H9 (cell line): ENCODE data around the gene DLG2. TPM values are rescaled to one million over a fixed set of nuclear protein-coding genes. Genes with fewer than 3 reads are reported as not detected.

Source experiments
- DNase-seq: peaks from one replicate; pipeline ENCODE4 v3.0.0-alpha.2; 2017
- H2AFZ ChIP-seq: one replicate; pipeline ENCODE4 v1.6.1; 2013; ENCODE audit warnings: mild to moderate bottlenecking, low read length, control low read depth, moderate library complexity
- H2AK5ac ChIP-seq: 2 replicates; pipeline ENCODE4 v1.6.1; 2013; ENCODE audit warnings: low read length, control low read depth, mixed read lengths; ENCODE audit not compliant: insufficient read length
- H2BK120ac ChIP-seq: one replicate; pipeline ENCODE4 v1.6.1; 2013; ENCODE audit warnings: low read depth, mild to moderate bottlenecking, low read length, control low read depth, inconsistent platforms; ENCODE audit not compliant: poor library complexity, severe bottlenecking
- H2BK12ac ChIP-seq: 2 replicates; pipeline ENCODE4 v1.6.1; 2013; ENCODE audit warnings: low read length, control low read depth, mixed read lengths, low read depth; ENCODE audit not compliant: insufficient read length
- H2BK15ac ChIP-seq: 2 replicates; pipeline ENCODE4 v1.6.1; 2013; ENCODE audit warnings: low read depth, low read length, control low read depth
- H2BK20ac ChIP-seq: one replicate; pipeline ENCODE4 v1.6.1; 2013; ENCODE audit warnings: low read depth, mild to moderate bottlenecking, low read length, control low read depth, inconsistent platforms; ENCODE audit not compliant: poor library complexity, severe bottlenecking
- H2BK5ac ChIP-seq: 2 replicates; pipeline ENCODE4 v1.6.1; 2013; ENCODE audit warnings: low read length, control low read depth, mixed read lengths; ENCODE audit not compliant: insufficient read length
- H3K14ac ChIP-seq: 2 replicates; pipeline ENCODE4 v1.6.1; 2013; ENCODE audit warnings: low read length, control low read depth; ENCODE audit not compliant: insufficient read depth
- H3K18ac ChIP-seq: 2 replicates; pipeline ENCODE4 v1.6.1; 2013; ENCODE audit warnings: low read depth, mild to moderate bottlenecking, mixed read lengths, low read length, control low read depth; ENCODE audit not compliant: insufficient read length
- H3K23ac ChIP-seq: 2 replicates; pipeline ENCODE4 v1.6.1; 2013; ENCODE audit warnings: low read length, control low read depth, mixed read lengths, low read depth; ENCODE audit not compliant: insufficient read length
- H3K23me2 ChIP-seq: 2 replicates; pipeline ENCODE4 v1.6.1; 2013; ENCODE audit warnings: low read depth, mild to moderate bottlenecking, mixed read lengths, low read length, control low read depth; ENCODE audit not compliant: insufficient read length, poor library complexity, severe bottlenecking
- H3K27ac ChIP-seq: 2 replicates; pipeline ENCODE4 v1.5.1; 2013; ENCODE audit warnings: low read length, control low read depth, mixed read lengths, low read depth; ENCODE audit not compliant: insufficient read length
- H3K27me3 ChIP-seq: 2 replicates; pipeline ENCODE4 v1.6.1; 2013; ENCODE audit warnings: low read length, control low read depth, inconsistent platforms; ENCODE audit not compliant: insufficient read depth
- H3K4ac ChIP-seq: 2 replicates; pipeline ENCODE4 v1.6.1; 2013; ENCODE audit warnings: low read depth, mild to moderate bottlenecking, control low read depth, inconsistent platforms, low read length, moderate library complexity
- H3K4me1 ChIP-seq: 2 replicates; pipeline ENCODE4 v1.6.1; 2013; ENCODE audit warnings: low read length, control low read depth, inconsistent platforms; ENCODE audit not compliant: insufficient read depth
- H3K4me2 ChIP-seq: 2 replicates; pipeline ENCODE4 v1.6.1; 2013; ENCODE audit warnings: low read length, control low read depth, mixed read lengths; ENCODE audit not compliant: insufficient read length, insufficient read depth
- H3K56ac ChIP-seq: 2 replicates; pipeline ENCODE4 v1.6.1; 2013; ENCODE audit warnings: low read depth, mild to moderate bottlenecking, mixed read lengths, low read length, control low read depth; ENCODE audit not compliant: insufficient read length
- H3K79me1 ChIP-seq: 2 replicates; pipeline ENCODE4 v1.6.1; 2013; ENCODE audit warnings: low read depth, mild to moderate bottlenecking, moderate library complexity, low read length, control low read depth, inconsistent platforms; ENCODE audit not compliant: insufficient read depth, poor library complexity, severe bottlenecking
- H3K79me2 ChIP-seq: 2 replicates; pipeline ENCODE4 v1.6.1; 2013; ENCODE audit warnings: low read length, control low read depth, inconsistent platforms; ENCODE audit not compliant: insufficient read depth
- H3K9ac ChIP-seq: 2 replicates; pipeline ENCODE4 v1.6.1; 2013; ENCODE audit warnings: low read length, control low read depth, mixed read lengths; ENCODE audit not compliant: insufficient read length; ENCODE audit errors: extremely low read depth
- H3K9me3 ChIP-seq: one replicate; pipeline ENCODE4 v1.6.1; 2013; ENCODE audit warnings: low read depth, low read length, inconsistent platforms; ENCODE audit not compliant: control insufficient read depth
- H3T11ph ChIP-seq: one replicate; pipeline ENCODE4 v1.6.1; 2013; ENCODE audit warnings: mild to moderate bottlenecking, low read length, control low read depth, inconsistent platforms
- H4K20me1 ChIP-seq: one replicate; pipeline ENCODE4 v1.6.1; 2013; ENCODE audit not compliant: control insufficient read depth, insufficient read length, insufficient read depth
- H4K5ac ChIP-seq: 2 replicates; pipeline ENCODE4 v1.6.1; 2013; ENCODE audit warnings: low read depth, mild to moderate bottlenecking, mixed read lengths, low read length, control low read depth; ENCODE audit not compliant: insufficient read length
- H4K8ac ChIP-seq: replicated peaks from 2 replicates; pipeline ENCODE4 v1.6.1; 2013; ENCODE audit warnings: low read length, control low read depth, mixed read lengths, low read depth; ENCODE audit not compliant: insufficient read length
- H4K91ac ChIP-seq: 2 replicates; pipeline ENCODE4 v1.6.1; 2013; ENCODE audit warnings: low read depth, mild to moderate bottlenecking, moderate library complexity, mixed read lengths, low read length, control low read depth; ENCODE audit not compliant: insufficient read length
- H3K27ac Mint-ChIP-seq, 3 experiments: 2 replicates in 2 of 3; 3 replicates in 1 of 3; pipeline ENCODE4 v1.8.0; 2020 to 2021; ENCODE audit warnings: mixed read lengths in 3 of 3, mild to moderate bottlenecking in 1 of 3, moderate library complexity in 1 of 3
- H3K27me3 Mint-ChIP-seq: 2 replicates; pipeline ENCODE4 v1.8.0; 2021; ENCODE audit warnings: low read depth, mild to moderate bottlenecking, moderate library complexity, mixed read lengths
- H3K36me3 Mint-ChIP-seq, 3 experiments: 2 replicates in 2 of 3; 3 replicates in 1 of 3; pipeline ENCODE4 v1.8.0; 2020 to 2021; ENCODE audit warnings: low read depth in 3 of 3, mixed read lengths in 3 of 3; ENCODE audit not compliant: insufficient read depth in 1 of 3
- H3K4me1 Mint-ChIP-seq, 2 experiments: 2 replicates each; pipeline ENCODE4 v1.8.0; 2020; ENCODE audit warnings: mixed read lengths in 2 of 2
- H3K4me3 Mint-ChIP-seq, 2 experiments: 2 replicates in 1 of 2; 3 replicates in 1 of 2; pipeline ENCODE4 v1.8.0; 2020 to 2021; ENCODE audit warnings: mild to moderate bottlenecking in 2 of 2, mixed read lengths in 2 of 2, moderate library complexity in 1 of 2
- H3K9me3 Mint-ChIP-seq, 2 experiments: 2 replicates in 1 of 2; 3 replicates in 1 of 2; pipeline ENCODE4 v1.8.0; 2020; ENCODE audit warnings: mild to moderate bottlenecking in 2 of 2, mixed read lengths in 2 of 2, moderate library complexity in 1 of 2
- WGBS: extraction: QIAGEN DNeasy Blood & Tissue Kit; methylation state at CpG from one replicate; pipeline ENCODE4 v1.1.7; 2013; ENCODE audit warnings: missing lambda C conversion rate, low lambda C conversion rate, mixed read lengths; ENCODE audit not compliant: insufficient read length; ENCODE audit errors: extremely low coverage; 5-methylcytosine and 5-hydroxymethylcytosine counted together
- total RNA-seq: library from RNA; stranded (reverse); gene quantifications from 2 replicates; pipeline ENCODE4 v1.2.1, GENCODE V29; 2021
- TF ChIP-seq, protein P1 (sequence below): fragments of 200-600 bp; sonication (generic); conservative IDR thresholded peaks from 3 replicates; pipeline ENCODE4 v1.8.0; 2021; ENCODE audit warnings: antibody characterized with exemption, mild to moderate bottlenecking

Gene DLG2
- total RNA-seq, 1 experiment from 2014 or later, result 8.0 TPM

DNA sequence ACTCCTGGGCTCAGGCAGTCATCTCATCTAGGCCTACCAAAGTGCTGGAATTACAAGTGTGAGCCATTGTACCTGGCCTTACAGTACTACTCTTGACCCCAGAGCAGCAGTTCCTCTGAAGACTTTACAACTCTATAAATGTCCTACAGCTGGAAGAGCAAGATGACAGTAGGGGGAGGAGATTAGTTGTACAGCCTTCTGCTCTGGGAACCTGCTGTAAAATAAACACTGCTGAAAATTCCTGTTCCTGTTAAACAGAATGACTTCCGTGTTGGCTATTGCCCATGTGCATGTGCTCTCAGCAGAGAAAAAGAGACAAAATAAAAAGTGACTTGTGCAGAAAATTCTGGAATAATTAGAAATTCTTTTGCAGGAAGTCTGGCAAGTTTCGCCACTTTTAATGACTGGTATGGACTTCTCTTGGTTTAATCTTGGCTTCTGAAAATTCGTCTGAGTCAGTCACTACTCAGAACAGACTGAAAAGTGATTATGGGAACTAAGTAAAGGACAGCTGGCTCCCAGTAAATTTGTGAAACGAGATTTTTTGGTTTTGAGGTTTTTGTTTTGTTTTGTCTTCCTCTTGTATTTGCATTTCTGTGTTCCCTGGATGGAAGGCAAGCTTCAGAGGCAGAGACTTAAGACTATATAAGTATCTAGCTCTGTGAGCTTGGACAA lies 955.7 kb downstream of the DLG2 start:
- Histone ChIP-seq H3K27ac (no peak overlapping the region), H3K4me1 (peaks cover 3% of the 10 kb centered on the region; the same call in 1 of the 2 replicates), H4K5ac (no peak overlapping the region), H4K20me1 (no peaks in the 10 kb centered on the region), H3K79me2 (no peaks in the 10 kb centered on the region), H2BK20ac (no peak overlapping the region), H3K4ac (no peak overlapping the region), H3T11ph (no peak overlapping the region), H2BK15ac (no peak overlapping the region), H3K23me2 (no peaks in the 10 kb centered on the region), H3K56ac (no peak overlapping the region), H3K14ac (no peak overlapping the region), H3K9ac (no peak overlapping the region), H3K4me2 (no peak overlapping the region), H2AK5ac (no peak overlapping the region), H4K8ac (no peak overlapping the region), H3K23ac (no peak overlapping the region), H2AFZ (no peak overlapping the region), H2BK5ac (no peak overlapping the region), H2BK12ac (no peak overlapping the region), H2BK120ac (no peak overlapping the region), H3K18ac (no peak overlapping the region), H4K91ac (no peak overlapping the region), H3K27me3 (no peaks in the 10 kb centered on the region), H3K9me3 (no peaks in the 10 kb centered on the region), H3K79me1 (no peaks in the 10 kb centered on the region)
- Mint-ChIP-seq H3K36me3 (no peaks in the 10 kb centered on the region), H3K27me3 (no peaks in the 10 kb centered on the region), H3K4me1 (peaks cover 34 to 36% of the 10 kb centered on the region in 2 experiments), H3K27ac (peak overlapping the region in 1 of 3 experiments; percentile 20; a peak in 1 of 7 replicates), H3K9me3 (no peaks in the 10 kb centered on the region), H3K4me3 (no peak overlapping the region)
- no CpG with 5 or more reads among the region's 4 CpGs for WGBS
- TF ChIP-seq, protein P1, sequence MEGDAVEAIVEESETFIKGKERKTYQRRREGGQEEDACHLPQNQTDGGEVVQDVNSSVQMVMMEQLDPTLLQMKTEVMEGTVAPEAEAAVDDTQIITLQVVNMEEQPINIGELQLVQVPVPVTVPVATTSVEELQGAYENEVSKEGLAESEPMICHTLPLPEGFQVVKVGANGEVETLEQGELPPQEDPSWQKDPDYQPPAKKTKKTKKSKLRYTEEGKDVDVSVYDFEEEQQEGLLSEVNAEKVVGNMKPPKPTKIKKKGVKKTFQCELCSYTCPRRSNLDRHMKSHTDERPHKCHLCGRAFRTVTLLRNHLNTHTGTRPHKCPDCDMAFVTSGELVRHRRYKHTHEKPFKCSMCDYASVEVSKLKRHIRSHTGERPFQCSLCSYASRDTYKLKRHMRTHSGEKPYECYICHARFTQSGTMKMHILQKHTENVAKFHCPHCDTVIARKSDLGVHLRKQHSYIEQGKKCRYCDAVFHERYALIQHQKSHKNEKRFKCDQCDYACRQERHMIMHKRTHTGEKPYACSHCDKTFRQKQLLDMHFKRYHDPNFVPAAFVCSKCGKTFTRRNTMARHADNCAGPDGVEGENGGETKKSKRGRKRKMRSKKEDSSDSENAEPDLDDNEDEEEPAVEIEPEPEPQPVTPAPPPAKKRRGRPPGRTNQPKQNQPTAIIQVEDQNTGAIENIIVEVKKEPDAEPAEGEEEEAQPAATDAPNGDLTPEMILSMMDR, result no peak
- no peak for DNase-seq
